RPMI7951 (cell line): ENCODE data around the gene PLXNA2. TPM values are rescaled to one million over a fixed set of nuclear protein-coding genes. Genes with fewer than 3 reads are reported as not detected.

Experiments
- DNase-seq: peaks from one replicate; pipeline ENCODE4 v3.0.0-alpha.2; 2012; ENCODE audit warnings: low read depth
- total RNA-seq: library from RNA; depleted of rRNA; stranded (reverse); fragments of >200 nt; shearing (Covaris generic); gene quantifications from 2 replicates; pipeline ENCODE4 v1.2.3, GENCODE V29; 2014

The PLXNA2 gene
- total RNA-seq, 1 experiment from 2014 or later = 9.4 TPM

- DNase-seq = peak; percentile 94
Observed at GRCh38 chr1:208179263-208179816, 64.8 kb downstream of the PLXNA2 start.

- DNase-seq = no peak
Observed at GRCh38 chr1:208178091-208178529, 66.1 kb downstream of the PLXNA2 start.

GRCh38 chr1:208177656-208178055 is 66.5 kb downstream of the PLXNA2 start:
- no peak for DNase-seq

- no peak for DNase-seq
Observed at GRCh38 chr1:208176649-208177048, 67.5 kb downstream of the PLXNA2 start.

GRCh38 chr1:208175508-208175895 is 68.7 kb downstream of the PLXNA2 start:
- peak; percentile 33 for DNase-seq

GRCh38 chr1:208174731-208175507 is 69.3 kb downstream of the PLXNA2 start:
- peak; percentile 79 for DNase-seq

GRCh38 chr1:208174200-208174599 is 70.0 kb downstream of the PLXNA2 start:
- peak; percentile 83 for DNase-seq

GRCh38 chr1:208173749-208174148 is 70.4 kb downstream of the PLXNA2 start:
- DNase-seq = peak; percentile 74

GRCh38 chr1:208172423-208173145 is 71.6 kb downstream of the PLXNA2 start:
- DNase-seq = peak; percentile 78

GRCh38 chr1:208171616-208172422 is 72.4 kb downstream of the PLXNA2 start:
- DNase-seq = no peak

GRCh38 chr1:208170252-208170651 is 73.9 kb downstream of the PLXNA2 start:
- peak; percentile 64 for DNase-seq

GRCh38 chr1:208169081-208169879 is 74.9 kb downstream of the PLXNA2 start:
- no peak for DNase-seq

GRCh38 chr1:208167261-208167869 is 76.8 kb downstream of the PLXNA2 start:
- no peak for DNase-seq

GRCh38 chr1:208166340-208167138 is 77.6 kb downstream of the PLXNA2 start:
- no peak for DNase-seq

- DNase-seq = peak; percentile 93
Observed at GRCh38 chr1:208165659-208166058, 78.5 kb downstream of the PLXNA2 start.

GRCh38 chr1:208164609-208165008 is 79.6 kb downstream of the PLXNA2 start:
- DNase-seq = no peak

- no peak for DNase-seq
Observed at GRCh38 chr1:208163539-208163938, 80.6 kb downstream of the PLXNA2 start.

GRCh38 chr1:208162903-208163302 is 81.3 kb downstream of the PLXNA2 start:
- no peak for DNase-seq

- DNase-seq = peak; percentile 95
Observed at GRCh38 chr1:208161656-208162375, 82.4 kb downstream of the PLXNA2 start.
